ENCODE data around the gene NR4A3. TPM values are rescaled to one million over a fixed set of nuclear protein-coding genes. Genes with fewer than 3 reads are reported as not detected.

The NR4A3 gene
- total and polyA plus RNA-seq, 2 of the 13 experiments (the other 11 are each of a cell fraction or from before 2014, with no cell fraction given) = 0.02 to 0.09 TPM

DNA sequence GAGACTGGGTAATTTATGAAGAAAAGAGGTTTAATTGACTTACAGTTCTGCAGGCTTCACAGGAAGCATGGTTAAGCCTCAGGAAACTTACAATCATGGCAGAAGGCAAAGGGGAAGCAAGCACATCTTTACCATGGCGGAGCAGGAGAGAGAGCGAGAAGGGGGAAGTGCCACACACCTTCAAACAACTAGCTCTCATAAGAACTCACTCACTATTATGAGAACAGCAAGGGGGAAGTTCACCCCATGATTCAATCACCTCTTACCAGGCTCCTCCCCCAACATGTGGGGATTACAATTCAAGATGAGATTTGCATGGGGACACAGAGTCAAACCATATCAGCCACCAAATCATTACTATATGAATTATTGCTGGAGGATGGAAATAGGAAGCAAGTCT, 54.5 kb downstream of the NR4A3 start:
- Histone ChIP-seq H2AFZ (ENCODE audit: low read length) (no peak overlapping the region), H3K27me3 (ENCODE audit: control insufficient read depth in 1 of 2, insufficient read depth in 2 of 2, low read length in 2 of 2) (no peaks in the 10 kb centered on the region), H3K27ac (ENCODE audit: extremely low read length, insufficient read depth, low read length) (no peak overlapping the region), H3K9ac (ENCODE audit: insufficient read depth, low read depth, low read length) (no peak overlapping the region), H3K79me2 (ENCODE audit: insufficient read depth, low read length) (no peaks in the 10 kb centered on the region), H3K4me3 (replicated peaks in 1 of 3; ENCODE audit: insufficient read depth in 1 of 3, low read depth in 2 of 3, low read length in 3 of 3) (no peak overlapping the region), H3K4me1 (ENCODE audit: insufficient read depth, low read length) (no peaks in the 10 kb centered on the region), H3K4me2 (ENCODE audit: low read depth, low read length) (no peak overlapping the region), H3K9me3 (ENCODE audit: low read length) (no peaks in the 10 kb centered on the region), H3K36me3 (replicated peaks in 1 of 2; ENCODE audit: control insufficient read depth in 1 of 2, insufficient read depth in 2 of 2, low read length in 2 of 2) (no peaks in the 10 kb centered on the region), H4K20me1 (ENCODE audit: insufficient read depth, low read length) (no peaks in the 10 kb centered on the region)
- CTCF ChIA-PET (ENCODE audit: low intra/inter-chr PET ratio, low total read pairs) = no interaction called here
- no TSS peak for BruUV-seq (replicated peaks)
- no peak for DNase-seq (ENCODE audit: low spot score)
- FAIRE-seq = no peak
- ATAC-seq = no peak
- POLR2A ChIA-PET = no interaction called here
- TF ChIP-seq ZNF333 (CRISPR knock-in tag; IDR thresholded peaks at IDR 0.05; ENCODE audit: borderline replicate concordance) = no peak
- TF ChIP-seq SOX13 (IDR thresholded peaks at IDR 0.05) = no peak
- no peak for TF ChIP-seq SOX13 (CRISPR knock-in tag; conservative IDR thresholded peaks at IDR 0.05 in 1 of 2, IDR thresholded peaks at IDR 0.05 in 1 of 2)
- TF ChIP-seq ZNF7 (CRISPR knock-in tag; IDR thresholded peaks at IDR 0.05) = no peak
- TF ChIP-seq ZNF512B (CRISPR knock-in tag; IDR thresholded peaks at IDR 0.05; ENCODE audit: borderline replicate concordance) = no peak
- 84% methylated on average over 2 of the region's 2 CpGs for WGBS (ENCODE audit: low lambda C conversion rate)
- in situ Hi-C loops (cut with HindIII; ENCODE audit: extremely low pct_ligation_motif_present, low pct_unique_long_range_greater_than_20kb) (no loop called here), intact Hi-C loops (cut with micrococcal nuclease; ENCODE audit: unreplicated experiment) (no loop called here)

DNA sequence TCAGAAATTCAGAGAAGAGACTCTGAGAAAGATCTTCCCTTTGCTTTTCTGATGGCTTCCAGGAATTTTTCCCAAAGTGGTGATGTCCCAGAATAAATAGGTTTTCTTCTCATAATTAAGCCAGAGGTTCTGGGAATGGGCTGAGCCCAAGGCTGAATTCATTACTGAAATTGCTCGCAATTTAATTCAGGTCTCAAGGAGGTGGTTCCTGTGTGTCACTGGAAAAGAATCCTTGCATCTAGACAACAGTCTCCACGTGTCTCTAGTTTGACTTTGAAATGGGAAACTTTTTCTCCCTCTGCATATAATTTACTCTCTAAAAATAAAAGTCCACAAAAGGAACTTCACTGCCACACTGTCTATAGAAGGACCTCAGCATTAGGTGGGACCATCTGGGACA, 57.0 kb downstream of the NR4A3 start:
- H3K9ac ChIP-seq (ENCODE audit: insufficient read depth, low read depth, low read length) = no peak overlapping the region
- no peaks in the 10 kb centered on the region for H3K79me2 ChIP-seq (ENCODE audit: insufficient read depth, low read length)
- intact Hi-C loops (cut with micrococcal nuclease; ENCODE audit: unreplicated experiment) = no loop called here
- H3K27ac ChIP-seq (ENCODE audit: extremely low read length, insufficient read depth, low read length) = no peak overlapping the region
- DNase-seq (ENCODE audit: low spot score) = no peak
- H3K36me3 ChIP-seq (replicated peaks in 1 of 2; ENCODE audit: control insufficient read depth in 1 of 2, insufficient read depth in 2 of 2, low read length in 2 of 2) = no peaks in the 10 kb centered on the region
- POLR2A ChIA-PET = no interaction called here
- H3K4me3 ChIP-seq (replicated peaks in 1 of 3; ENCODE audit: insufficient read depth in 1 of 3, low read depth in 2 of 3, low read length in 3 of 3) = no peak overlapping the region
- H3K9me3 ChIP-seq (ENCODE audit: low read length) = no peaks in the 10 kb centered on the region
- in situ Hi-C loops (cut with HindIII; ENCODE audit: extremely low pct_ligation_motif_present, low pct_unique_long_range_greater_than_20kb) = no loop called here
- no peak for ATAC-seq
- no peak overlapping the region for H3K4me2 ChIP-seq (ENCODE audit: low read depth, low read length)
- TF ChIP-seq PAF1 (CRISPR knock-in tag; IDR thresholded peaks at IDR 0.05) (no peak), XRCC5 (optimal IDR thresholded peaks at IDR 0.05; ENCODE audit: low read length) (no peak), DRAP1 (CRISPR knock-in tag; IDR thresholded peaks at IDR 0.05) (no peak)
- H2AFZ ChIP-seq (ENCODE audit: low read length) = no peak overlapping the region
- CTCF ChIA-PET (ENCODE audit: low intra/inter-chr PET ratio, low total read pairs) = no interaction called here
- no peak for FAIRE-seq
- H3K27me3 ChIP-seq (ENCODE audit: control insufficient read depth in 1 of 2, insufficient read depth in 2 of 2, low read length in 2 of 2) = no peaks in the 10 kb centered on the region
- H4K20me1 ChIP-seq (ENCODE audit: insufficient read depth, low read length) = no peaks in the 10 kb centered on the region
- BruUV-seq (replicated peaks) = no TSS peak
- 23% methylated on average over 2 of the region's 2 CpGs for WGBS (ENCODE audit: low lambda C conversion rate)
- H3K4me1 ChIP-seq (ENCODE audit: insufficient read depth, low read length) = no peaks in the 10 kb centered on the region

Data from HepG2 (cell line).